ENCODE data around the gene C5AR1.

Gene C5AR1

GRCh38 chr19:47312366-47313006 is 2.8 kb downstream of the C5AR1 start:
- no peak for DNase-seq (ENCODE audit: low read depth)
- H3K4me3 ChIP-seq (ENCODE audit: low read length) = no peak overlapping the region
- no peak for TF ChIP-seq CTCF (conservative IDR thresholded peaks at IDR 0.05; ENCODE audit: low read depth, low read length)

GRCh38 chr19:47313754-47314295 is 4.2 kb downstream of the C5AR1 start:
- no peak for DNase-seq (ENCODE audit: low read depth)
- no peak for TF ChIP-seq CTCF (conservative IDR thresholded peaks at IDR 0.05; ENCODE audit: low read depth, low read length)
- H3K4me3 ChIP-seq (ENCODE audit: low read length) = no peak overlapping the region

- peak; percentile 55 for DNase-seq (ENCODE audit: low read depth)
- TF ChIP-seq CTCF (conservative IDR thresholded peaks at IDR 0.05; ENCODE audit: low read depth, low read length) = no peak
- no peak overlapping the region for H3K4me3 ChIP-seq (ENCODE audit: low read length)
Observed at GRCh38 chr19:47315125-47315821, 5.6 kb downstream of the C5AR1 start.

- DNase-seq (ENCODE audit: low read depth) = no peak
- H3K4me3 ChIP-seq (ENCODE audit: low read length) = no peak overlapping the region
- no peak for TF ChIP-seq CTCF (conservative IDR thresholded peaks at IDR 0.05; ENCODE audit: low read depth, low read length)
Observed at GRCh38 chr19:47316513-47316912, 6.9 kb downstream of the C5AR1 start.

- no peak overlapping the region for H3K4me3 ChIP-seq (ENCODE audit: low read length)
- DNase-seq (ENCODE audit: low read depth) = no peak
- TF ChIP-seq CTCF (conservative IDR thresholded peaks at IDR 0.05; ENCODE audit: low read depth, low read length) = no peak
Observed at GRCh38 chr19:47319923-47320871, 10.5 kb downstream of the C5AR1 start.

- no peak for DNase-seq (ENCODE audit: low read depth)
- no peak for TF ChIP-seq CTCF (conservative IDR thresholded peaks at IDR 0.05; ENCODE audit: low read depth, low read length)
- H3K4me3 ChIP-seq (ENCODE audit: low read length) = no peak overlapping the region
Observed at GRCh38 chr19:47321630-47322029, 12.0 kb downstream of the C5AR1 start.
